K562 (cell line): ENCODE results near the gene IMMP2L. TPM values are rescaled to one million over a fixed set of nuclear protein-coding genes. Genes with fewer than 3 reads are reported as not detected.

ENCODE experiments used
- ARNT ChIP-seq, 2 experiments: fragments of 450-650 bp; IDR thresholded peaks; 2 replicates each; pipeline ENCODE4 v1.6.1; 2016; ENCODE audit warnings: mild to moderate bottlenecking in 1 of 2
- FOXM1 ChIP-seq, 2 experiments: fragments of 450-650 bp in 1 of 2; sonication (generic) in 1 of 2; formaldehyde crosslinking in 1 of 2; IDR thresholded peaks; 2 replicates each; pipeline versions ENCODE4 v1.6.1 to v1.9.0; 2017 to 2022; ENCODE audit warnings: low read depth in 2 of 2, mild to moderate bottlenecking in 2 of 2, missing genetic modification reagents in 1 of 2, moderate library complexity in 1 of 2
- HMBOX1 ChIP-seq: sonication (generic); IDR thresholded peaks from 2 replicates; pipeline ENCODE4 v1.6.1; 2016
- MED1 ChIP-seq: sonication (generic); formaldehyde crosslinking; IDR thresholded peaks from 2 replicates; pipeline ENCODE4 v1.8.1; 2023; ENCODE audit warnings: missing genetic modification reagents, borderline replicate concordance
- RUNX1 ChIP-seq: sonication (generic); IDR thresholded peaks from 2 replicates; pipeline ENCODE4 v1.6.1; 2016; ENCODE audit warnings: antibody characterized with exemption, low read depth
- ZFX ChIP-seq: sonication (generic); formaldehyde crosslinking; IDR thresholded peaks from 2 replicates; pipeline ENCODE4 v1.8.0; 2022; ENCODE audit warnings: mild to moderate bottlenecking, missing genetic modification reagents, moderate library complexity
- ZKSCAN8 ChIP-seq: fragments of 200-800 bp; sonication (Bioruptor generic); IDR thresholded peaks from 2 replicates; pipeline ENCODE4 v1.6.1; 2016; ENCODE audit warnings: missing genetic modification characterization, missing compliant biosample characterization
- ZNF133 ChIP-seq: fragments of 250-450 bp; sonication (Bioruptor Pico); IDR thresholded peaks from 2 replicates; pipeline ENCODE4 v1.4.0; 2020; ENCODE audit warnings: mild to moderate bottlenecking
- polyA plus RNA-seq, 8 experiments: library from polyadenylated mRNA; depleted of rRNA in 4 of 8; stranded (reverse) in 5 of 8; unstranded in 3 of 8; fragments of >200 nt; fragmentation: Nextera tagmentation in 2 of 8; fragmentation: Illumina TruSeq in 1 of 8; extraction: Ambion mirVana in 2 of 8; extraction: Trizol in 1 of 8; gene quantifications; 2 replicates each; pipeline versions ENCODE4 v1.2.1 to v1.2.3, GENCODE V29; 2011 to 2014; ENCODE audit warnings: inconsistent platforms in 1 of 8, missing spikeins in 1 of 8
- total RNA-seq, 7 experiments: library from RNA; depleted of rRNA in 6 of 7; stranded (reverse); fragments of >200 nt in 6 of 7; fragmentation: Illumina TruSeq in 2 of 7; extraction: Trizol in 2 of 7; gene quantifications; 2 replicates each; pipeline versions ENCODE4 v1.2.1 to v1.2.3, GENCODE V29; 2011 to 2021; ENCODE audit warnings: low replicate concordance in 1 of 7
- TF ChIP-seq, protein P1 (sequence below): sonication (generic); formaldehyde crosslinking; IDR thresholded peaks from 2 replicates; pipeline ENCODE4 v1.9.0; 2022; ENCODE audit warnings: mild to moderate bottlenecking, missing genetic modification reagents
- TF ChIP-seq, protein P2 (sequence below), 2 experiments: fragments of 450-650 bp; IDR thresholded peaks; 2 replicates each; pipeline ENCODE4 v1.6.1; 2018; ENCODE audit warnings: mild to moderate bottlenecking in 2 of 2, low read depth in 1 of 2; ENCODE audit not compliant: partially characterized antibody in 2 of 2
- TF ChIP-seq, protein P3 (sequence below), 2 experiments: fragments of 450-650 bp; IDR thresholded peaks; 2 replicates each; pipeline ENCODE4 v1.6.1; 2016; ENCODE audit warnings: mild to moderate bottlenecking in 2 of 2, borderline replicate concordance in 1 of 2, low read depth in 1 of 2, moderate library complexity in 1 of 2
- TF ChIP-seq, protein P4 (sequence below): fragments of 250-450 bp; sonication (Bioruptor Pico); IDR thresholded peaks from 2 replicates; pipeline ENCODE4 v1.8.0; 2022; ENCODE audit warnings: moderate library complexity, mild to moderate bottlenecking, inconsistent platforms

Gene IMMP2L
- total and polyA plus RNA-seq, 9 of the 15 experiments (the other 6 are each of a cell fraction or from before 2014, with no cell fraction given): 29.7 to 116 (median 53.0) TPM

- 0 out of 4 replicates have a peak, but pooled peaks of 1 of the 2 experiments have one; percentile 30 for TF ChIP-seq ARNT (IDR thresholded peaks at IDR 0.05)
- TF ChIP-seq, protein P1, sequence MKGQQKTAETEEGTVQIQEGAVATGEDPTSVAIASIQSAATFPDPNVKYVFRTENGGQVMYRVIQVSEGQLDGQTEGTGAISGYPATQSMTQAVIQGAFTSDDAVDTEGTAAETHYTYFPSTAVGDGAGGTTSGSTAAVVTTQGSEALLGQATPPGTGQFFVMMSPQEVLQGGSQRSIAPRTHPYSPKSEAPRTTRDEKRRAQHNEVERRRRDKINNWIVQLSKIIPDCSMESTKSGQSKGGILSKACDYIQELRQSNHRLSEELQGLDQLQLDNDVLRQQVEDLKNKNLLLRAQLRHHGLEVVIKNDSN (CRISPR knock-in tag): no peak
- TF ChIP-seq RUNX1: no peak
- no peak for TF ChIP-seq ZKSCAN8 (CRISPR knock-in tag)
- TF ChIP-seq, protein P2, sequence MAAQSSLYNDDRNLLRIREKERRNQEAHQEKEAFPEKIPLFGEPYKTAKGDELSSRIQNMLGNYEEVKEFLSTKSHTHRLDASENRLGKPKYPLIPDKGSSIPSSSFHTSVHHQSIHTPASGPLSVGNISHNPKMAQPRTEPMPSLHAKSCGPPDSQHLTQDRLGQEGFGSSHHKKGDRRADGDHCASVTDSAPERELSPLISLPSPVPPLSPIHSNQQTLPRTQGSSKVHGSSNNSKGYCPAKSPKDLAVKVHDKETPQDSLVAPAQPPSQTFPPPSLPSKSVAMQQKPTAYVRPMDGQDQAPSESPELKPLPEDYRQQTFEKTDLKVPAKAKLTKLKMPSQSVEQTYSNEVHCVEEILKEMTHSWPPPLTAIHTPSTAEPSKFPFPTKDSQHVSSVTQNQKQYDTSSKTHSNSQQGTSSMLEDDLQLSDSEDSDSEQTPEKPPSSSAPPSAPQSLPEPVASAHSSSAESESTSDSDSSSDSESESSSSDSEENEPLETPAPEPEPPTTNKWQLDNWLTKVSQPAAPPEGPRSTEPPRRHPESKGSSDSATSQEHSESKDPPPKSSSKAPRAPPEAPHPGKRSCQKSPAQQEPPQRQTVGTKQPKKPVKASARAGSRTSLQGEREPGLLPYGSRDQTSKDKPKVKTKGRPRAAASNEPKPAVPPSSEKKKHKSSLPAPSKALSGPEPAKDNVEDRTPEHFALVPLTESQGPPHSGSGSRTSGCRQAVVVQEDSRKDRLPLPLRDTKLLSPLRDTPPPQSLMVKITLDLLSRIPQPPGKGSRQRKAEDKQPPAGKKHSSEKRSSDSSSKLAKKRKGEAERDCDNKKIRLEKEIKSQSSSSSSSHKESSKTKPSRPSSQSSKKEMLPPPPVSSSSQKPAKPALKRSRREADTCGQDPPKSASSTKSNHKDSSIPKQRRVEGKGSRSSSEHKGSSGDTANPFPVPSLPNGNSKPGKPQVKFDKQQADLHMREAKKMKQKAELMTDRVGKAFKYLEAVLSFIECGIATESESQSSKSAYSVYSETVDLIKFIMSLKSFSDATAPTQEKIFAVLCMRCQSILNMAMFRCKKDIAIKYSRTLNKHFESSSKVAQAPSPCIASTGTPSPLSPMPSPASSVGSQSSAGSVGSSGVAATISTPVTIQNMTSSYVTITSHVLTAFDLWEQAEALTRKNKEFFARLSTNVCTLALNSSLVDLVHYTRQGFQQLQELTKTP (IDR thresholded peaks at IDR 0.05; ENCODE audit: low read depth in 1 of 2, partially characterized antibody in 2 of 2): no peak
- TF ChIP-seq, protein P3, sequence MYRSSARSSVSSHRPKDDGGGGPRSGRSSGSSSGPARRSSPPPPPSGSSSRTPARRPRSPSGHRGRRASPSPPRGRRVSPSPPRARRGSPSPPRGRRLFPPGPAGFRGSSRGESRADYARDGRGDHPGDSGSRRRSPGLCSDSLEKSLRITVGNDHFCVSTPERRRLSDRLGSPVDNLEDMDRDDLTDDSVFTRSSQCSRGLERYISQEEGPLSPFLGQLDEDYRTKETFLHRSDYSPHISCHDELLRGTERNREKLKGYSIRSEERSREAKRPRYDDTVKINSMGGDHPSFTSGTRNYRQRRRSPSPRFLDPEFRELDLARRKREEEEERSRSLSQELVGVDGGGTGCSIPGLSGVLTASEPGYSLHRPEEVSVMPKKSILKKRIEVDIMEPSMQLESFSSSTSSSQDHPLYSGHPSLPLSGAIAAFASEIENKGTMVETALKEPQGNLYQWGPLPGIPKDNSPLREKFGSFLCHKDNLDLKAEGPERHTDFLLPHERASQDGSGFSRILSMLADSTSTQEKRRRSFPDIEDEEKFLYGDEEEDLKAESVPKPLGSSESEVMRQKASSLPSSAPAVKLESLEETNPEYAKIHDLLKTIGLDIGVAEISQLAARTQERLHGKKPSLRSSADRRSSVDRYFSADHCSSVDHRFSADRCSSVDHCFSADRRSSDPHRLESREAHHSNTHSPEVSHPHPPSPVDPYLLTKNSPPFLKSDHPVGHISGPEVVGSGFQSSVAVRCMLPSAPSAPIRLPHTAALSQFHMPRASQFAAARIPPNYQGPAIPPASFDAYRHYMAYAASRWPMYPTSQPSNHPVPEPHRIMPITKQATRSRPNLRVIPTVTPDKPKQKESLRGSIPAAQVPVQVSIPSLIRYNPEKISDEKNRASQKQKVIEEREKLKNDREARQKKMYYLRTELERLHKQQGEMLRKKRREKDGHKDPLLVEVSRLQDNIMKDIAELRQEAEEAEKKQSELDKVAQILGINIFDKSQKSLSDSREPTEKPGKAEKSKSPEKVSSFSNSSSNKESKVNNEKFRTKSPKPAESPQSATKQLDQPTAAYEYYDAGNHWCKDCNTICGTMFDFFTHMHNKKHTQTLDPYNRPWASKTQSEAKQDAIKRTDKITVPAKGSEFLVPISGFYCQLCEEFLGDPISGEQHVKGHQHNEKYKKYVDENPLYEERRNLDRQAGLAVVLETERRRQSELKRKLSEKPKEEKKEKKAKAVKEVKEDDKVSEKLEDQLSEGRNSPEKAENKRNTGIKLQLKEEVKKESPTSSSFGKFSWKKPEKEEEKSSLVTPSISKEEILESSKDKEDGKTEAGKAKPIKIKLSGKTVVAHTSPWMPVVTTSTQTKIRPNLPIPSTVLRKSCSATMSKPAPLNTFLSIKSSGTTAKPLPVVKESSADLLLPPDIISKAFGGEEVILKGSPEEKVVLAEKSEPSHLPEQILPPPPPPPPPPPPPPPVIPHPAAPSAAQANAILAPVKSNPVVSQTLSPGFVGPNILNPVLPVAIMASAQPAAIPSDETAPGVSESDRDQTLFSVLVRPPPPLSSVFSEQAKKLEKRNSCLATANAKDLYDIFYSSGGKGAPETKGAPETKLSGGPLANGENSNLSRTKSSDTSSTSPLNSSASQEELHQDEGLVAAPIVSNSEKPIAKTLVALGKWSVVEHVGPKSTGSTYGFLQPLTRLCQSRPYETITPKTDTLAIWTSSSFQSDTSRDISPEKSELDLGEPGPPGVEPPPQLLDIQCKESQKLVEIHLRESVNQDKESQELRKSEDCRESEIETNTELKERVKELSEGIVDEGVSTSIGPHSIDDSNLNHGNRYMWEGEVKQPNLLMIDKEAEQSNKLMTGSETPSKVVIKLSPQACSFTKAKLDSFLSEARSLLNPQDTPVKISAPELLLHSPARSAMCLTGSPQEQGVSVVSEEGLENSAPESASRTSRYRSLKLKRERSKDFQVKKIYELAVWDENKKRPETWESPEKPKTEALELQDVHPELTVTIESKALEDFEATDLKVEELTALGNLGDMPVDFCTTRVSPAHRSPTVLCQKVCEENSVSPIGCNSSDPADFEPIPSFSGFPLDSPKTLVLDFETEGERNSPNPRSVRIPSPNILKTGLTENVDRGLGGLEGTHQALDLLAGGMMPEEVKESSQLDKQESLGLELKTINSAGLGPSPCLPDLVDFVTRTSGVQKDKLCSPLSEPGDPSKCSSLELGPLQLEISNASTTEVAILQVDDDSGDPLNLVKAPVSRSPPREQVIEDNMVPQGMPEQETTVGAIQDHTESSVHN (IDR thresholded peaks at IDR 0.05; ENCODE audit: borderline replicate concordance in 1 of 2, low read depth in 1 of 2): no peak; a peak in 1 of 4 replicates
- peak; percentile 79 for TF ChIP-seq HMBOX1
- no peak for TF ChIP-seq MED1
- TF ChIP-seq ZFX (CRISPR knock-in tag): no peak
- no peak for TF ChIP-seq ZNF133 (CRISPR knock-in tag)
- TF ChIP-seq, protein P4, sequence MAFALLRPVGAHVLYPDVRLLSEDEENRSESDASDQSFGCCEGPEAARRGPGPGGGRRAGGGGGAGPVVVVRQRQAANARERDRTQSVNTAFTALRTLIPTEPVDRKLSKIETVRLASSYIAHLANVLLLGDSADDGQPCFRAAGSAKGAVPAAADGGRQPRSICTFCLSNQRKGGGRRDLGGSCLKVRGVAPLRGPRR (CRISPR knock-in tag): no peak
- TF ChIP-seq FOXM1 (IDR thresholded peaks at IDR 0.05; ENCODE audit: low read depth): peak; percentile 76
- no peak for TF ChIP-seq FOXM1 (CRISPR knock-in tag; IDR thresholded peaks at IDR 0.05; ENCODE audit: low read depth)
Observed at GRCh38 chr7:111223802-111224253, 338.5 kb downstream of the IMMP2L start (continued).
